Hematopoietic multipotent progenitor cell (in vitro differentiated cells): Measurements from ENCODE around the gene SETMAR. TPM values are rescaled to one million over a fixed set of nuclear protein-coding genes. Genes with fewer than 3 reads are reported as not detected.
A peak's percentile ranks its signal among the peaks of the same experiment; 100 is the strongest.

ENCODE experiments used
- DNase-seq, 3 donors: peaks; one replicate each; pipeline ENCODE4 v3.0.0-alpha.2; 2011 to 2015; ENCODE audit warnings: low read depth in 2 of 3, low spot score in 2 of 3
- total RNA-seq: library from RNA; depleted of rRNA; stranded (reverse); fragments of >200 nt; gene quantifications from one replicate; pipeline ENCODE4 v1.2.3, GENCODE V29; 2012

The SETMAR gene
- total RNA-seq, 1 donor, result 23.4 TPM

- no peak for DNase-seq
Measured at GRCh38 chr3:4343258-4343657, 40.1 kb downstream of the SETMAR start.

DNA sequence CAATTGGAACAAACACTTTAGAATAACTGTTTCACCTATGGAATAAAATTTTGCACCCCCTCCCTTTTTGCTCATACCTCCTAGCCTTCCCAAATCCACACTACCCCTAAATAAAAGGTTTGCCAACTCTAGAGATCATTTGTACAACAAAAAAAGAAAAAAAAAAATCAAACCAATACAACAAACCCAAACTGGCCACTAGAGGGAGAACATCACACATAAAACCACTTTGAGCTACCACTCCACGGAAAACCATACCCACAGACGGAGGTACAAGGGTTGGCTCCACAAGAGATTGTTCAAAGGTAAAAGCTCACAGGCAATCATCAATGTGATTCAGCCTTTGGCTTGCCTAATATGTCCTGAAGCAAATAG, 47.6 kb downstream of the SETMAR start:
- DNase-seq, result peak; percentile 46 to 91 (median 79)

DNA sequence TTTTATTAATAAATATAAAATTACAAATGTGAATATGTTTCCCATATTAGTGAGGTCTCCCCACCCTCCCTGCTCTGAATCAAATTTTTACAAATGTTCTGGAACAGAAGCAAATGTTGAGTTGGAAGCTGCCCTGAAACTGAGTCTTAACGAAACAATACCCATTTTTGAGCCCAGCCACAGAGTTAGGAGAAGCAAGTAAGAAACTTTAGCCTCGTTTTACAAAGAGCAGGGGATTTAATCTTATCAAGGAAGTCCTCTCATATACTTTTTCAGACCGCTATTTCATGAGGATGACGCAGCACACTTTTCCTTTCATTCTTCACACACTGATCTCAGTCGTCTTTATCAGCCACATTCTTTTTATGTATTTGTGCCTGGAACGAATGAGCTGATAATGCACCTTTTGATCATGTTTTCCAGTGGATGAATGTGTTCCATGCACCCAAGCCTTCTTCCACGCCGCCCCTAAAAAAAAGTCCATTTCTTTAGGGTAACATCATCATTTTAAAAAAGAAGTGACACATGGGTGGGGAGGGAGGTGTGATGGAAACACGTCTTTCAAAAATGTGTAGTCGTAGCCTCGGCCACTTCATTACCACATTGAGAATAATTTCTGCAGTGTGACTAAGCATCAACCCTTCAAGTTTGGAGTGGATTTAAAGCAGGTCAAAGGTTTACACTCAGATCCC, 48.1 kb downstream of the SETMAR start:
- DNase-seq, result peak; percentile 2 to 78 (median 55)

- DNase-seq, result no peak
Measured at GRCh38 chr3:4351872-4352271, 48.7 kb downstream of the SETMAR start.

DNA sequence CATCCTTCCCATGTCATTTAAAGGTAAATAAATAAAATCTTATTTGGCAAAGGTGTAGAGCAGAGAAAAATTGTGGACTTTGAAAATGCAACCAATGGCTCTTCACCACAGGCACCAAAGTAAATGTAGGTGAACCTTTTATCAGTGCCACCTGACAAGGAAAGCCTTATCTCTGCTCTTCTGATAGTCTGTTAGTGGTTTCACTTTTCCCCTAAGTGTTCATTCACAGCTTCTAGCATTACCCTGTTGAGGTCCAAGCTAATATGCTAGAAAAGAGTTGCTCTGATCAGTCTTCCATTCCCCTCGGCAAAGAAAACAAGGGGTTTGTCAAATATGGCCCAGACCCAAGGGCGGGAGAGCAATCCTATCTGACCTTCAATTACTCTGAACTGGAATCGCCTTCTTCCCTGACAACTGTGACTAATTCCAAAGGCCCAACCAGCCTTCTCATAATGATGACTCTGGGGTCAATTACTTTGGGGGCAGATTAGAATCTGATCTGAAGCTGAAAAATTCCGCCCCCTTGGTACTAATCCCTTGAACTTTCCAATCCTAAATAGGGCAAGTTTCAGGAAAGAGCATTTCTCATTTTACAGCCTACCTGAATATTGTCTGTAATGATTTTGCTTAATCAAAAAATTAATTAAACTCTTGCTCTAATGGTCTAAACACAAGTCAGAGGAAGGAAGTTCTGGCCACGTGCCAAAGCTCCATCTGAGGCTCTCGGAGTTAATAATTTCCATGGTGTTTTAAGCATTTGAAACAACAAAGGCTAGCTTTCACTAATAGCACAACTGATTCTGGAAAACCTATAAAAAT, 52.4 kb downstream of the SETMAR start:
- peak in 1 of 3 donors; percentile 33 for DNase-seq

GRCh38 chr3:4356220-4356540, 53.0 kb downstream of the SETMAR start:
- no peak for DNase-seq

DNA sequence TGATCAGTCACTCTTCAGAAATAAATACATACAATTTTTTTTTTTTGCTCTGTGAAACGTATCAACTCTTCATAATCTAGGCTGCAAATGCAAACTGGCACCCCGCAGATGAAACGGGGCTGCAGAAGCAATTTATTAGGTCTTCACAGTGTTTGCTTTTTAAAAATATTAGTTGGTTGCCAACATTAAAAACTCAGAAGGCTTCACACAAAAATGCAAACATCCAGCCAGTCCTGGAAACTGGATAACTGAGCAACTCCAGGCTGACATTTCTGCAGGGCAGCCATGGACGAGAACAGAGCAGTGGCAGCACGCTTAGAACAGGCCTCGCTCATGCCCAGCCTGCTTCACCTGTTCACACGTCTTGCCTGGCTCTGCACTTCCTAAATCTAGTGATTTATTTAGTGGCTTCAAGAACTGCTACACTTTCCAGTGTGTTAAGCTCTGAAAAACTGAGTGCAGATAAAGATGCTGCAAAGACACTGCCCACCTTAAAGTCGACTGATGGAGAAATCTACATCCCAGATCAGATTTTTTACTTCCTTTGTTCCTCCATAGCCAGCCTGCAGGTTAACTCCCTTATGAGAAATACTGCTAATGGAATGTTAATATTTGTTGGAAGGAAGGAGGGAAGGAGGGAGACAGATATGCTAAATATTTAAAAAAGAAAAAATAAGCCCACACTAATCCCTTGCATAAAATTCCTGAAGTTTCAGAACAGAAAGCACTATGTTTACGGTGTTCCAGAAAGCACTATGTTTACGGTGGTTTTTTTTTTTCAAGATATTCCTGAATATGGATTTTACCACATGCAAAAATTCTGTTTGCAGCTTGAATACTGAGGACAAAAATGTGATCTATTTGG, 53.6 kb downstream of the SETMAR start:
- DNase-seq, result no peak

DNA sequence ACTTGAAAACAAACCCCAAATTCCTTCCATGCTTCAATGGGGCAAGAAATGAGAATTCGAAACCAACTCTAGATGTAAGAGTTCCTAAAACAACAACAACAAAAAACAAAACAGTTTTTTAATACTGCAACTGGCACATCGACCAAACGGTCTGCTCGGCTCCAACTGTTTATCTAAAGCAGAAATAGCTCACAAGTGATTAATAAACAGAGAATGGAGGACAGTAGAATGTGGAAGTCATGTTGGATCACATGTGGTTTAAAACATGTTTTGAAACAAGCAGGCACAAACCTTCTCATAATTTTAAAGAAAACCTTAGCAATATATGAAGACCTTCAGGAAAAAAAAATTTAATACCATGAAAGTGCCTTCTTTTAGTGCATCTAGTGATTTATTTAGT, 55.1 kb downstream of the SETMAR start:
- no peak for DNase-seq

- DNase-seq, result no peak
Measured at GRCh38 chr3:4359805-4360502, 56.8 kb downstream of the SETMAR start.

- DNase-seq, result no peak
Measured at GRCh38 chr3:4360817-4361216, 57.6 kb downstream of the SETMAR start.

DNA sequence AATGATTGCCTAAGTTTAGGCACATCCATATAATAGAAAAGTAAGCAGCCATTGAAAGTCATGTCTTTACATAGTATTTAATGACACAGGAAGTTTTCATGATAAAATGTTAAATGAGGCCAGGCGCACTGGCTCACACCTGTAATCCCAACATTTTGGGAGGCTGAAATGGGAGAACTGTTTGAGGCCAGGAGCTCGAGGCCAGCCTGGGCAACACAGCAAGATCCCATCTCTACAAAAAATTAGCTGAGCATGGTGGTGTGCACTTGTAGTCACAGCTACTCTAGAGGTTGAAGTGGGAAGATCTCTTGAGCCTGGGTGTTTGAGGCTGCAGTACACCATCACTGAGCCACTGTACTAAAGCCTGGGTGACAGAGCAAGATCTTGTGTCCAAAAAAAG, 59.4 kb downstream of the SETMAR start:
- no peak for DNase-seq

Other genes with a start within 250 kb of the SETMAR start
- gene SUMF1, start 163.9 kb downstream of the SETMAR start, total RNA-seq, result 66.8 TPM
- 166 TPM for gene ITPR1, start 190.0 kb downstream of the SETMAR start, total RNA-seq